Mucosa of rectum (tissue), 2 donors: Measurements from ENCODE around the gene ROCK2.
"Not testable (repeated sequence)": the region's sequence is repeated elsewhere in the genome, so short reads cannot be mapped to it uniquely, and the experiment has no call there.

Source experiments
- H3K27ac ChIP-seq, 2 donors: one replicate each; pipeline ENCODE4 v1.7.0; 2013; ENCODE audit warnings: inconsistent platforms in 2 of 2, low read depth in 2 of 2, low read length in 2 of 2
- H3K27me3 ChIP-seq, 2 donors: one replicate each; pipeline ENCODE4 v1.7.0; 2013; ENCODE audit warnings: low read length in 2 of 2; ENCODE audit not compliant: control insufficient read depth in 2 of 2, insufficient read depth in 2 of 2
- H3K36me3 ChIP-seq, 2 donors: one replicate each; pipeline ENCODE4 v1.7.0; 2013; ENCODE audit warnings: low read length in 2 of 2; ENCODE audit not compliant: control insufficient read depth in 2 of 2, insufficient read depth in 2 of 2
- H3K4me1 ChIP-seq, 2 donors: one replicate each; pipeline ENCODE4 v1.7.0; 2013; ENCODE audit warnings: low read length in 2 of 2, mild to moderate bottlenecking in 1 of 2; ENCODE audit not compliant: control insufficient read depth in 2 of 2, insufficient read depth in 2 of 2
- H3K4me3 ChIP-seq, 2 donors: one replicate each; pipeline ENCODE4 v1.7.0; 2013; ENCODE audit warnings: low read length in 2 of 2
- H3K9ac ChIP-seq, 2 donors: one replicate each; pipeline ENCODE4 v1.7.0; 2013; ENCODE audit warnings: low read length in 2 of 2, low read depth in 1 of 2, mild to moderate bottlenecking in 1 of 2
- H3K9me3 ChIP-seq, 2 donors: one replicate each; pipeline ENCODE4 v1.7.0; 2013; ENCODE audit warnings: low read length in 2 of 2; ENCODE audit not compliant: control insufficient read depth in 2 of 2
- donor health status: healthy.
- donor health status: Normal muscosa, but diverticular disease.

Gene ROCK2

DNA sequence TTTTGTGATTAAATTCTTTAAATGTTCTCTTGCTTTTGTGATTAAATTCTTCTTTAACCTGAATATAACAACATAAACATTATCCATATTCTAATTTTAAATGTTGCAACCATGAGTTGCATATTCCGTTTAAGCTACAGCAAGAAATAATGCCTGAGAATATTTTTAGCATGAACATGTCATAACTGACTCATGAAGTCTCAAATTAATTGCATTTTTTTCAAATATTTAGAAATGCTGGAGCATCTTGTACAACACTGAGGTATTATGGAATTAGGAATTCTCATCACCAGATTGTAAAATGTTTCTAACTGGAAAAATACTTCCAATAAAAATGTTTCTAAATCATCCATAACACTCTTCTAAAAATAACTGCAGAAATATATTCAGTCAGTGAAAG, 14.7 kb downstream of the ROCK2 start:
- no peaks in the 10 kb centered on the region for H3K27me3 ChIP-seq
- H3K4me3 ChIP-seq = no peak overlapping the region
- no peak overlapping the region for H3K9ac ChIP-seq
- H3K4me1 ChIP-seq = peaks cover 0 to 2% of the 10 kb centered on the region in 2 donors
- H3K9me3 ChIP-seq = no peaks in the 10 kb centered on the region
- no peak overlapping the region for H3K27ac ChIP-seq
- no peaks in the 10 kb centered on the region for H3K36me3 ChIP-seq

DNA sequence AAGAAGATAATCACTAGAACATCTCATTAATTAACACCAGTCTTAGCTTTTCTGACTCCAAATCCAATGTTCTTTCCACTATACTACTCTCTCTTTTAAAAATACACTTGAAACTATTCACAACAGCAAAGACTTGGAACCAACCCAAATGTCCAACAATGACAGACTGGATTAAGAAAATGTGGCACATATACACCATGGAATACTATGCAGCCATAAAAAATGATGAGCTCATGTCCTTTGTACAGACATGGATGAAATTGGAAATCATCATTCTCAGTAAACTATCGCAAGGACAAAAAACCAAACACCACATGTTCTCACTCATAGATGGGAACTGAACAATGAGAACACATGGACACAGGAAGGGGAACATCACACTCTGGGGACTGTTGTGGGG, 15.9 kb downstream of the ROCK2 start:
- not testable (repeated sequence) for H3K4me3 ChIP-seq, H3K4me1 ChIP-seq, H3K27ac ChIP-seq, H3K27me3 ChIP-seq, H3K36me3 ChIP-seq, H3K9me3 ChIP-seq, H3K9ac ChIP-seq

DNA sequence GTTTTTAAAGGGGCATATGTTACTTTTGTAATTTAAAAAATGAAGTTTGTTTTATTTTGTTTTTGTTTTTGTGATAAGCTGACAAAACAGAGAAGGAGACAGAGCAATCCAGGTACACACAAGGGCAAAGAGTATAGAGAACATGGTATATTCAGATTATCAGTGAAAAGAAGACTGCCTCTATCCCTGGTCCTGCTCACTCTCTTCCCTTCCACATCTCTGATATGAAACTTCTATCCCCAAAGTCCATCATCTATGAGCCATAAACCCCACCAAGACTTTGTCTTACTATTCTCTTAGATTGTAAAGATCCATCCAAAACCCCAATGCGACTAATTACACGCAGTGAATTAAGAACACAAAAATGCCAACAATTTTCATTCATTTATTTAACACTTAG, 16.6 kb downstream of the ROCK2 start:
- no peak overlapping the region for H3K27ac ChIP-seq
- no peaks in the 10 kb centered on the region for H3K27me3 ChIP-seq
- no peaks in the 10 kb centered on the region for H3K9me3 ChIP-seq
- no peak overlapping the region for H3K9ac ChIP-seq
- H3K4me1 ChIP-seq = peaks cover 0 to 2% of the 10 kb centered on the region in 2 donors
- no peak overlapping the region for H3K4me3 ChIP-seq
- H3K36me3 ChIP-seq = no peaks in the 10 kb centered on the region

- H3K9ac ChIP-seq = no peak overlapping the region
- no peaks in the 10 kb centered on the region for H3K36me3 ChIP-seq
- H3K27ac ChIP-seq = no peak overlapping the region
- H3K4me1 ChIP-seq = peaks cover 0 to 2% of the 10 kb centered on the region in 2 donors
- H3K4me3 ChIP-seq = no peak overlapping the region
- no peaks in the 10 kb centered on the region for H3K27me3 ChIP-seq
- no peaks in the 10 kb centered on the region for H3K9me3 ChIP-seq
These were observed 17.7 kb downstream of the ROCK2 start for GRCh38 chr2:11326677-11327211.

DNA sequence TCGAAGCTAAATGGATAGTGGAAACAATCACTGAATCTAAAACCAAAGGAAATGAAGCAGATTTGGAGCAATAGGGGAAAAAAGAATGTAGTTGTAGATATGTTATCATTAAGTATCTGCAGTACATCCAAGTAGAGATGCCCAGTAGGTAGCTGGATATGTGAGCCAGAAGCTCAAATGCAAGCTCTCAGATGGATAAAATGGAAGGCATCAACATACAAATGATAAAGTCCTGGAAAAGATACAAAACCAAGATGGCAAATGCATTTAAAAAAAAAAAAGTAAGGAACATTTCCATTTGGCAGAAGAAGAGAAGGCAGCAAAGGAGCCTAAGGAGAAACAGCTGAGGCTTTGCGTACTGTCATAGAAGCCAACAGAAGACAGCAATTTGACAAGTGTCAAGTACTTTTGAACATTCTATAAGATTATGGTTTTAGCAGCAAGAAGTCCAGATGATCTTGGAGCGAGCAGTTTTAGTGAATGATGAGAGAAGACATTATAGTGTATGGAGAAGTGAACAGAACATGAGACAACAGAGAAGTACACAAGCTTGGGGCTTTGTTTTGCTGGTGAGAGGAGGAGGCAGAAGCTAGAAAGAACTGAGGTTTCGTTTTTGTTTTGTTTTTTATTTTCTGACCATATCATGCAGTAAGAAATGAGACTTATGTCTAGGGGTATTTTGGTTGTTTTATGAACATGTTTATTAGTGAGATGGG, 18.3 kb downstream of the ROCK2 start:
- Histone ChIP-seq H3K9ac (no peak overlapping the region), H3K4me1 (peaks cover 0 to 2% of the 10 kb centered on the region in 2 donors), H3K27me3 (no peaks in the 10 kb centered on the region), H3K9me3 (no peaks in the 10 kb centered on the region), H3K27ac (no peak overlapping the region), H3K36me3 (no peaks in the 10 kb centered on the region), H3K4me3 (no peak overlapping the region)

DNA sequence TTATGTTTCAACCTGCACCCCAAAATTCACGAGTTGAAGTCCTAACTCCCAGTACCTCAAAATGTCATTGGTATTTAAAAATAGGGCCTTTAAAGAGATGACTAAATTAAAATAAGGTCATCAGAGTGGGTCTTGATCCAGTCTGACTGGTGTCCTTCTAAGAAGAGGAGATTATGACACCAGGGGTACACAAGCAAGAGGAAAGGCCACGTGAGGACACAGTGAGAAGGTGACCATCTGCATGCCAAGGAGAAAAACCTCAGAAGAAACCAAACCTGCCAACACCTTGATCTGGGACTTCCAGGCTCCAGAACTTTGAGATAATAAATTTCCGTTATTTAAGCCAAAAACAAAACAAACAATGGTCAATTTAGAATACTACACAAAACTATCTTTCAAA, 22.6 kb downstream of the ROCK2 start:
- H3K4me3 ChIP-seq = no peak overlapping the region
- no peaks in the 10 kb centered on the region for H3K27me3 ChIP-seq
- no peaks in the 10 kb centered on the region for H3K36me3 ChIP-seq
- no peak overlapping the region for H3K27ac ChIP-seq
- H3K9ac ChIP-seq = no peak overlapping the region
- H3K4me1 ChIP-seq = no peaks in the 10 kb centered on the region
- no peaks in the 10 kb centered on the region for H3K9me3 ChIP-seq

GRCh38 chr2:11320698-11321492, 23.5 kb downstream of the ROCK2 start:
- no peaks in the 10 kb centered on the region for H3K4me1 ChIP-seq
- no peak overlapping the region for H3K4me3 ChIP-seq
- no peaks in the 10 kb centered on the region for H3K9me3 ChIP-seq
- no peak overlapping the region for H3K27ac ChIP-seq
- H3K36me3 ChIP-seq = no peaks in the 10 kb centered on the region
- no peaks in the 10 kb centered on the region for H3K27me3 ChIP-seq
- H3K9ac ChIP-seq = no peak overlapping the region

DNA sequence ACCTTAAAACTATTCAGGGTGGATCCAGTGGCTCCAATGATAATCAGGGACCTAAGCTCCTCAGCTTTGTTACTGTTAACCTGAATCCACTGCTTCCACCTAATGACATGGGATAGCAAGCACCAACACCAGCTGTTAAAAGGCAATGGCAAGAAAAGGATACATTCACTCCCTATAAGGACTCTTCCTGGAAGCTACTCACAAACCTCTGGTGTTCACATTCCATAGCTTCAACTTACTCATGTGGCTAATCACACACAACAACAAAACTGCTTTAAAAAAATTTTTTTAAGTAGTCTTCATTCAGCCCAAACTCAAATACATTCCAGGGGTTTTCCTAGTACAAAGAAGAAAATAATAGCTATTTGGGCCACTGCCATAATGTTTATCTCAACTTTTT, 24.5 kb downstream of the ROCK2 start:
- Histone ChIP-seq H3K27ac (no peak overlapping the region), H3K27me3 (no peaks in the 10 kb centered on the region), H3K9me3 (no peaks in the 10 kb centered on the region), H3K4me3 (no peak overlapping the region), H3K36me3 (no peaks in the 10 kb centered on the region), H3K9ac (no peak overlapping the region), H3K4me1 (no peaks in the 10 kb centered on the region)

DNA sequence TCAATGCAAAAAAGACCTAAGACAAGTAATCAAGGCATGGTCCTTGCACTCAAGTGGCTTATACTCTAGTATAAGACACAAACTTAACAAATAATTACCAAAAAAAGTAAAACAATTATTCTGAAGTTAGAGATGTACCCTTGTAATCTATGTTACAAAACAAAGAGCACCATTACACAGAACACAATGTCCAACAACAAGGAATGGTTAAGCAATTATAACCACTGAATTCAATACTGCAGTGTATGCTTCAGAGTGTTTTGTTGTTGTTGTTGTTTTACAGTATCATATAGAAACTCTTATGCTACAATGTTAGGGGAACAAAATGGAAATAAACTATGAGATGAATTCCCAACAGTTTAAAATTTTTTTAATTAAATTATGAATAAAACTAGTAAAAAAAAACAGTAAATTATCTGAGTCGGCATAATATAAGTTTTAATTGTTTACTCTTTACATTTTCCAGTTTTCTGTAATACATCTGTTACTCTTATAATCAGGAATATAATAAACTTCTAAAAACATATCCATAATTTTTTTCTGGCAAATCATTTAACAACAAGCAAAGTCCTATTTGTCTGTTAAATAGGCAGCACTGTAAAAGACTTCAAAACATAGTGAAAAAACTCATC, 29.2 kb downstream of the ROCK2 start:
- H3K36me3 ChIP-seq = no peaks in the 10 kb centered on the region
- H3K9ac ChIP-seq = no peak overlapping the region
- H3K9me3 ChIP-seq = no peaks in the 10 kb centered on the region
- H3K27ac ChIP-seq = no peak overlapping the region
- no peak overlapping the region for H3K4me3 ChIP-seq
- H3K27me3 ChIP-seq = no peaks in the 10 kb centered on the region
- no peaks in the 10 kb centered on the region for H3K4me1 ChIP-seq

- Histone ChIP-seq H3K4me3 (no peak overlapping the region), H3K9me3 (no peaks in the 10 kb centered on the region), H3K36me3 (no peaks in the 10 kb centered on the region), H3K27ac (no peak overlapping the region), H3K9ac (no peak overlapping the region), H3K4me1 (no peaks in the 10 kb centered on the region), H3K27me3 (no peaks in the 10 kb centered on the region)
These were observed 29.9 kb downstream of the ROCK2 start for GRCh38 chr2:11314487-11314886.
